Measurements from ENCODE around the gene MEAK7. TPM values are rescaled to one million over a fixed set of nuclear protein-coding genes. Genes with fewer than 3 reads are reported as not detected.
A peak's percentile ranks its signal among the peaks of the same experiment; 100 is the strongest.

The MEAK7 gene
- total RNA-seq, 2 experiments from 2014 or later, result 8.8 to 10.0 TPM

DNA sequence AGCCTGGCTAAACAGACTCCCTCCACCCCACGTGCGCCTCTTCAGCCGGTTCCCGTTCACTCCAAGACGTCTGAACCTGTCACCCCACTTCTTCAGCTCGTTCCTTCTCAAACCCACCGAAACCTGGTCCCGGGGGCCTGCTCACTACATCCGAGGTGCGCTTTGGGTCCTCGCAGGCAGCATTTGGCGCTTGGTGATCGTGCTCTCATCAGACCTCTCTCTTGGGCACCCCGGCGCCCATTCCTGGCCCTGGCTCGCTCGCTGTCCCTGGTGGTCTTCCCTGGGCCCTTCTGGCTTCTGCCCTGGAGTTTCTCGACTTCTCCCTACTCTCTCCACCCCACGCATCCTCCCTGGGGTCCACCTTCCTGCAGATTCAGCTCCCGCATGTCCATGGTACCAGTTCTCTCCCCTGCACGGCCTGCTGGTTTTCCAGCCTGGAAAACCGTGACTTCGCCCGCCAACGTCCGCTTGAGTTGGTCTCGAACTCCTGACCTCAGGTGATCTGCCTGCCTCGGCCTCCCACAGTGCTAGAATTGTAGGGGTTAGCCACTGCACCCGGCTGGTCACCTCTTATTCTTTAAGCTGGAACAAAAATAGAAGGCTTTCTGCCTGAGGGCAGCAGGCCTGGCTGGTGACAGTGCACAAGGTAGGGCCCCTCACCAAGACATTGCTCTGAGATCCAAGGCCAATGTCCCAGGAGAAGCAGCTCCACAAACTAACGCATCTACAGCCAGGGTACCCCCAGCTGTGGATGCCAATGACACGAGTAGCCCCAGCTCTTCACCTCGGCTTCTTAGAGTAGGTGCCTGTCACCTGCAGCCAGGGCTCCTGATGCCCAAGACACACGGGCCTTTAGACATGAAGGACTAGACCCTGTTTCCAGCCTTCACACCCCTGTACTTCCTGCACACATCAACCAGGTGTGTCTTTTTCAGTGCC is 1.1 kb upstream of the MEAK7 start:
- no peaks in the 10 kb centered on the region for H3K9me3 Mint-ChIP-seq
- H3K4me3 Mint-ChIP-seq, result peak overlapping the region; percentile 88
- CTCF ChIA-PET, result interaction anchor here (0.6 to 4.0 kb wide), 27 partner anchors 9 to 389 kb away, joined by 3 to 20 read pairs (median 4); partner anchors contain the start of genes MBTPS1 and TAF1C
- peaks cover 4% of the 10 kb centered on the region for H3K27me3 Mint-ChIP-seq
- peaks cover 2% of the 10 kb centered on the region for H3K36me3 Mint-ChIP-seq (ENCODE audit: low read depth)
- H3K4me1 Mint-ChIP-seq, result peaks cover 64% of the 10 kb centered on the region
- DNase-seq, result no peak
- peak overlapping the region; percentile 91 for H3K27ac Mint-ChIP-seq
- POLR2A ChIA-PET, result interaction anchor here (1.4 kb wide), 1 partner anchor 9 kb away, joined by 5 read pairs; no protein-coding TSS in a partner anchor

DNA sequence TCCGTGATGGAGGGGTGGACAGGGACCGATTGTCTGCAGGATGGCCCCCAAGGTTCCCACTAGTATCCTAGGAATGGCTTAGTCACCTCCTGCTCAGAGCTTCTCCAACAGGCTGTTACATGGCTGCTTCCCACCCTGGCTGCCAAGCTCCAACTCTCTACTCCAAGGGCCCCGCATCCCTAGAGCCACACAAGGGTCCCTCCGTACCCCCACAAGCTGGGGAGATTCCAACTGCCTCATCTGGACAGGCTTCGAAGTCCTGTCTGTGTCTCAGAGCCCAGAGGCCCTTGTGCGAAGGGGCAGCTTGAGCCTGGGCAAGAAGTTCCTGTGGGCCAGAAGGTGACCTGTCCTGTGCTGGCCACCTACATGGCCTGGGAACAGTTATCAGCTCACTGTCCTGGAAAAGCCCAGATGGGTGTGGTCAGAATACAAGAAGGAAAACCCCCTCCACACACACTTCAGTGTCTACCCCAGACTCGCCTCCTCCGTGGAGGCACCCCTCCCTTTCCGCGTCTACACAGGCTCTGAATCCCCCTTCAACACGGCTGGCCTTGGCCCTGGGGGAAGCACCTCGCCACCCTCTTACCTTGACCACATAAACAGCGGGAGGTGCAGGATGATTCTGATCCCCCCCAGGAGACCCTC is 586 bp downstream of the MEAK7 start:
- peaks cover 54% of the 10 kb centered on the region for H3K4me1 Mint-ChIP-seq
- peak overlapping the region; percentile 60 for H3K27ac Mint-ChIP-seq
- no peaks in the 10 kb centered on the region for H3K9me3 Mint-ChIP-seq
- peak overlapping the region; percentile 88 for H3K4me3 Mint-ChIP-seq
- POLR2A ChIA-PET, result no interaction called here
- CTCF ChIA-PET, result interaction anchor here (0.5 to 2.0 kb wide), 5 partner anchors 9 to 332 kb away, joined by 3 to 5 read pairs (median 4); partner anchors contain the start of gene TAF1C
- no peaks in the 10 kb centered on the region for H3K36me3 Mint-ChIP-seq (ENCODE audit: low read depth)
- no peaks in the 10 kb centered on the region for H3K27me3 Mint-ChIP-seq
- DNase-seq, result no peak

GRCh38 chr16:84502581-84502980 is 1.9 kb downstream of the MEAK7 start:
- no peaks in the 10 kb centered on the region for H3K27me3 Mint-ChIP-seq
- POLR2A ChIA-PET, result no interaction called here
- H3K4me3 Mint-ChIP-seq, result no peak overlapping the region
- no peaks in the 10 kb centered on the region for H3K9me3 Mint-ChIP-seq
- H3K27ac Mint-ChIP-seq, result peak overlapping the region; percentile 22
- no peak for DNase-seq
- peaks cover 41% of the 10 kb centered on the region for H3K4me1 Mint-ChIP-seq
- CTCF ChIA-PET, result interaction anchor here (1.0 to 2.0 kb wide), 4 partner anchors 8 to 104 kb away, joined by 3 to 5 read pairs (median 4); no protein-coding TSS in a partner anchor
- no peaks in the 10 kb centered on the region for H3K36me3 Mint-ChIP-seq (ENCODE audit: low read depth)

- H3K27ac Mint-ChIP-seq, result no peak overlapping the region
- peaks cover 2% of the 10 kb centered on the region for H3K36me3 Mint-ChIP-seq (ENCODE audit: low read depth)
- POLR2A ChIA-PET, result no interaction called here
- no peaks in the 10 kb centered on the region for H3K27me3 Mint-ChIP-seq
- no peaks in the 10 kb centered on the region for H3K9me3 Mint-ChIP-seq
- H3K4me3 Mint-ChIP-seq, result no peak overlapping the region
- DNase-seq, result no peak
- CTCF ChIA-PET, result interaction anchor here (2.0 kb wide), 1 partner anchor 8 kb away, joined by 5 read pairs; no protein-coding TSS in a partner anchor
- peaks cover 36% of the 10 kb centered on the region for H3K4me1 Mint-ChIP-seq
Observed at GRCh38 chr16:84502075-84502474, 2.4 kb downstream of the MEAK7 start.

GRCh38 chr16:84501077-84501735 is 3.3 kb downstream of the MEAK7 start:
- H3K27me3 Mint-ChIP-seq, result no peaks in the 10 kb centered on the region
- peaks cover 7% of the 10 kb centered on the region for H3K36me3 Mint-ChIP-seq (ENCODE audit: low read depth)
- H3K9me3 Mint-ChIP-seq, result no peaks in the 10 kb centered on the region
- no peak for DNase-seq
- no peak overlapping the region for H3K27ac Mint-ChIP-seq
- peaks cover 30% of the 10 kb centered on the region for H3K4me1 Mint-ChIP-seq
- ChIA-PET POLR2A (no interaction called here), CTCF (interaction anchor here (0.6 kb wide), 1 partner anchor 338 kb away, joined by 6 read pairs; no protein-coding TSS in a partner anchor)
- no peak overlapping the region for H3K4me3 Mint-ChIP-seq

GRCh38 chr16:84500531-84500930 is 3.9 kb downstream of the MEAK7 start:
- ChIA-PET POLR2A (no interaction called here), CTCF (interaction anchor here (0.6 kb wide), 1 partner anchor 338 kb away, joined by 6 read pairs; no protein-coding TSS in a partner anchor)
- no peaks in the 10 kb centered on the region for H3K27me3 Mint-ChIP-seq
- H3K27ac Mint-ChIP-seq, result no peak overlapping the region
- no peak overlapping the region for H3K4me3 Mint-ChIP-seq
- DNase-seq, result no peak
- H3K36me3 Mint-ChIP-seq (ENCODE audit: low read depth), result peaks cover 9% of the 10 kb centered on the region
- peaks cover 23% of the 10 kb centered on the region for H3K4me1 Mint-ChIP-seq
- no peaks in the 10 kb centered on the region for H3K9me3 Mint-ChIP-seq

DNA sequence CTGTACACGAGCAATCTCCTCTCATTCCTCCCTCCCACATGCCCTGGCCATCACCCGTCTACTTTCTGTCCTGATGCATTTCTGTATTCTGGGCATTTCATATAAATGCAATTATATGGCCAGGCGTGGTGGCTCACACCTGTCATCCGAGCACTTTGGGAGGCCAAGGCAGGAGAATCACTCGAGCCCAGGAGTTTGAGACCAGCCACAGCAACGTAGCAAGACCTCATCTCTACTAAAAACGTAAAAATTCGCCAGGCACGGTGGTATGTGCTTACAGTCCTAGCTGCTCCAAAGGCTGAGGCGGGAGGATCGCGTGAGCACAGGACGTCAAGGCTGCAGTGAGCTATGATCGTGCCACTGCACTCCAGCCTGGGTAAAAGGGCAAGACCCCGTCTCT is 4.8 kb downstream of the MEAK7 start:
- ChIA-PET CTCF (no interaction called here), POLR2A (no interaction called here)
- Mint-ChIP-seq H3K27ac (no peak overlapping the region), H3K9me3 (no peaks in the 10 kb centered on the region), H3K4me1 (peaks cover 14% of the 10 kb centered on the region), H3K27me3 (no peaks in the 10 kb centered on the region), H3K36me3 (ENCODE audit: low read depth) (peaks cover 16% of the 10 kb centered on the region), H3K4me3 (no peak overlapping the region)
- DNase-seq, result no peak

DNA sequence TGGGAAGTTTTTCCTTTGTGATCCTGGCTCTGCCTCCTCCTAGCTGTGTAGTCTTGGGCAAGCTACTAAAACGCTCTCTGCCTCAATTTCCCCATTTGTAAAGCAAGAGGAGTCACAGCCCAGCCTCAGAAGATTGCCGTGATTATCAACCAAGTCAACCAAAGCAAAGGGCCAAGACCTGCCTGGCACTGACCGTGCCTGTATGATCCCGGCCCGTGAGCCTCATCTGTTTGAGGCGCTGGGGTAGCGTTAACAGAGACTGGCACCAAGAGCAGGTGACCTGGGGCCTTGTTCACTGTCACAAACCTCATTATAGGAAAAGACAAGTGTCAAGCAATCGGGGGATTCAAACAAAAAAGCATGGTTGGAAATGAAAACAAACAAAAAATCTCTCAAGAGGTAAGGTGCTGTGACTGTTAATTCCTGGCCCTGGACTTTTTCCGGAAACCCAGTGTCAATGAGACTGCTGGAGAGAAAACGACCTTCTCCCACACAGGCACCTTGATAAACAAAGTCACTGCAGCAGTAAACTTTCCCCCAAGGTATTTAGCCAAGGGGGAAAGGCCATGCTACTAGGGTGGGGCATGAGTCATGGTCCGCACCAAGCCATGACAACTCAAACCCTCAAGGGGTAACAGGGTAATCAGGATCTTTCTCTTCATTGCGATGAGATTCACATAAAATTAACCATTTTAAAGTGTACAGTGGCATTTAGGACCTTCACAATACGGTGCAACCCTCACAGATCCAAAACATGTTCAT is 5.4 kb downstream of the MEAK7 start:
- Mint-ChIP-seq H3K4me3 (no peak overlapping the region), H3K9me3 (peaks cover 3% of the 10 kb centered on the region), H3K4me1 (peaks cover 10% of the 10 kb centered on the region), H3K27me3 (no peaks in the 10 kb centered on the region), H3K36me3 (ENCODE audit: low read depth) (peaks cover 21% of the 10 kb centered on the region), H3K27ac (no peak overlapping the region)
- DNase-seq, result no peak
- CTCF ChIA-PET, result no interaction called here
- POLR2A ChIA-PET, result no interaction called here

GRCh38 chr16:84498223-84498610 is 6.2 kb downstream of the MEAK7 start:
- Mint-ChIP-seq H3K4me1 (peaks cover 4% of the 10 kb centered on the region), H3K4me3 (no peak overlapping the region), H3K27ac (no peak overlapping the region), H3K27me3 (no peaks in the 10 kb centered on the region), H3K9me3 (peaks cover 4% of the 10 kb centered on the region), H3K36me3 (ENCODE audit: low read depth) (peaks cover 27% of the 10 kb centered on the region)
- DNase-seq, result no peak
- ChIA-PET CTCF (interaction anchor here (1.2 kb wide), 1 partner anchor 14 kb away, joined by 4 read pairs; no protein-coding TSS in a partner anchor), POLR2A (interaction anchor here (1.2 kb wide), 1 partner anchor 12 kb away, joined by 3 read pairs; no protein-coding TSS in a partner anchor)

- no peak overlapping the region for H3K4me3 Mint-ChIP-seq
- peaks cover 8% of the 10 kb centered on the region for H3K9me3 Mint-ChIP-seq
- POLR2A ChIA-PET, result interaction anchor here (0.6 to 1.2 kb wide), 2 partner anchors 11 to 24 kb away, joined by 3 to 4 read pairs; no protein-coding TSS in a partner anchor
- H3K27me3 Mint-ChIP-seq, result no peaks in the 10 kb centered on the region
- H3K27ac Mint-ChIP-seq, result no peak overlapping the region
- peaks cover 33% of the 10 kb centered on the region for H3K36me3 Mint-ChIP-seq (ENCODE audit: low read depth)
- no peak for DNase-seq
- peaks cover under 1% of the 10 kb centered on the region for H3K4me1 Mint-ChIP-seq
- CTCF ChIA-PET, result interaction anchor here (1.2 to 2.1 kb wide), 3 partner anchors 8 to 15 kb away, joined by 3 to 9 read pairs (median 4); no protein-coding TSS in a partner anchor
Observed at GRCh38 chr16:84497418-84498222, 6.8 kb downstream of the MEAK7 start.

- ChIA-PET POLR2A (interaction anchor here (1.2 kb wide), 1 partner anchor 10 kb away, joined by 3 read pairs; no protein-coding TSS in a partner anchor), CTCF (interaction anchor here (1.2 to 2.1 kb wide), 2 partner anchors 9 to 15 kb away, joined by 3 to 9 read pairs; no protein-coding TSS in a partner anchor)
- peaks cover 34% of the 10 kb centered on the region for H3K36me3 Mint-ChIP-seq (ENCODE audit: low read depth)
- no peak overlapping the region for H3K27ac Mint-ChIP-seq
- H3K4me1 Mint-ChIP-seq, result no peaks in the 10 kb centered on the region
- no peak overlapping the region for H3K4me3 Mint-ChIP-seq
- no peaks in the 10 kb centered on the region for H3K27me3 Mint-ChIP-seq
- no peak for DNase-seq
- H3K9me3 Mint-ChIP-seq, result peaks cover 8% of the 10 kb centered on the region
Observed at GRCh38 chr16:84496991-84497390, 7.5 kb downstream of the MEAK7 start.

Data from activated CD4-positive, alpha-beta T cell treated with anti-CD3 and anti-CD28 coated beads, Interleukin-2, amount 10 ng/mL, durations not matched to agents 7 days and 5 days (primary cell).